Ishikawa (cell line): ENCODE measurements around the gene STK39.

Experiments used
- CEBPB ChIP-seq: IDR thresholded peaks from 2 replicates; pipeline ENCODE4 v1.6.1; 2012
- CREB1 ChIP-seq: IDR thresholded peaks from 2 replicates; pipeline ENCODE4 v1.6.1; 2012; ENCODE audit warnings: low read depth
- EGR1 ChIP-seq: IDR thresholded peaks from 2 replicates; pipeline ENCODE4 v1.6.1; 2012
- EP300 ChIP-seq: IDR thresholded peaks from 2 replicates; pipeline ENCODE4 v1.6.1; 2012; ENCODE audit warnings: borderline replicate concordance
- FOXM1 ChIP-seq: IDR thresholded peaks from 2 replicates; pipeline ENCODE4 v1.6.1; 2012; ENCODE audit warnings: low read depth, borderline replicate concordance
- NFIC ChIP-seq: IDR thresholded peaks from 2 replicates; pipeline ENCODE4 v1.6.1; 2012
- RAD21 ChIP-seq: IDR thresholded peaks from 2 replicates; pipeline ENCODE4 v1.6.1; 2012; ENCODE audit warnings: low read depth
- TAF1 ChIP-seq: IDR thresholded peaks from 2 replicates; pipeline ENCODE4 v1.6.1; 2012; ENCODE audit warnings: low read depth, mild to moderate bottlenecking
- TCF12 ChIP-seq: IDR thresholded peaks from 2 replicates; pipeline ENCODE4 v1.6.1; 2012; ENCODE audit warnings: low read depth
- TEAD4 ChIP-seq: IDR thresholded peaks from 2 replicates; pipeline ENCODE4 v1.6.1; 2012
- YY1 ChIP-seq: IDR thresholded peaks from 2 replicates; pipeline ENCODE4 v1.6.1; 2012; ENCODE audit warnings: low read depth
- ZBTB7A ChIP-seq: IDR thresholded peaks from 2 replicates; pipeline ENCODE4 v1.6.1; 2012; ENCODE audit warnings: low read depth
- TF ChIP-seq, protein P1 (sequence below): IDR thresholded peaks from 2 replicates; pipeline ENCODE4 v1.6.1; 2012
- TF ChIP-seq, protein P2 (sequence below): IDR thresholded peaks from 2 replicates; pipeline ENCODE4 v1.6.1; 2012
- TF ChIP-seq, protein P3 (sequence below): IDR thresholded peaks from 2 replicates; pipeline ENCODE4 v1.6.1; 2012; ENCODE audit warnings: low read depth, mild to moderate bottlenecking

The STK39 gene

DNA sequence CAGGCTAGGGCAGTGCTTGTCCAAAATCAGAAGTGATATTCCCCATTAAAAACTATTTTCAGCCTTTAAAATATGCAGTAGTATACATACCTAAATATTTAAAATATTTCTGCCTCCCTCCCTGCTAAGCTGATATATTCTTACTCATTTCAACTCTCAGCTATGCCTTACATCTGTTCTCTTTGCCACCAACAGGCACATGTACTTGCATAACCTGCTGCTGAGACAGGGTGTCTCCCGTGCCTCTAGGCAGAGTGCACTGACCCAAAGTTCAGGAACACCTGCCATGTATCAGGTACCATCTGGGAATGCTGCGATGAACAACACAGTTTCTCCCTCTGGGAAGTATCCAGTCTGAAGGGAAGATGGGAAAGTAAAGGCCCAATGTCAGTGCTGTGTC lies 91.7 kb downstream of the STK39 start:
- TF ChIP-seq RAD21 = no peak
- TF ChIP-seq NFIC = no peak
- TF ChIP-seq, protein P1, sequence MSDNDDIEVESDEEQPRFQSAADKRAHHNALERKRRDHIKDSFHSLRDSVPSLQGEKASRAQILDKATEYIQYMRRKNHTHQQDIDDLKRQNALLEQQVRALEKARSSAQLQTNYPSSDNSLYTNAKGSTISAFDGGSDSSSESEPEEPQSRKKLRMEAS = no peak
- TF ChIP-seq TAF1 = no peak
- no peak for TF ChIP-seq EGR1
- TF ChIP-seq, protein P2, sequence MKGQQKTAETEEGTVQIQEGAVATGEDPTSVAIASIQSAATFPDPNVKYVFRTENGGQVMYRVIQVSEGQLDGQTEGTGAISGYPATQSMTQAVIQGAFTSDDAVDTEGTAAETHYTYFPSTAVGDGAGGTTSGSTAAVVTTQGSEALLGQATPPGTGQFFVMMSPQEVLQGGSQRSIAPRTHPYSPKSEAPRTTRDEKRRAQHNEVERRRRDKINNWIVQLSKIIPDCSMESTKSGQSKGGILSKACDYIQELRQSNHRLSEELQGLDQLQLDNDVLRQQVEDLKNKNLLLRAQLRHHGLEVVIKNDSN = no peak
- no peak for TF ChIP-seq YY1
- no peak for TF ChIP-seq EP300

DNA sequence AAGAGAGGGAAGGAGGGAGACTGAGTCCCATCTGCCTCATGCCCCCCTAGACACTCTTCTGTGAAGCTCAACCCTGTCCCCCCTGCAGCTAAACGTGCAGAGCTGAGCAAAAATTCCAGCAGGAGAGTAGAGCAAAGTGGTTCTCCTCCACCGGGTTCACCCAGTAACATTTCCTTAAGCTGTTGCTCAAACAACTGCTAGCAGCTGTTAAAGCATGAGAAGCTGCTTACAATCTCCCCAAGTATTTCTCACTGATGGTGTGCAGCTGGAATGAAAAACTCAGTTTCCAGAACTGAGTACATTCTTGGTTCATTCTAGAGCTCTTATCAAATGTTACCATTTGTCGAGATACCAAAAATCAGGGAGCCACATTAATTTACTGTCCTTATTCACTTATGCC lies 92.3 kb downstream of the STK39 start:
- TF ChIP-seq FOXM1 = no peak
- TF ChIP-seq RAD21 = no peak
- TF ChIP-seq, protein P1 = no peak
- no peak for TF ChIP-seq YY1
- no peak for TF ChIP-seq CEBPB
- TF ChIP-seq ZBTB7A = no peak
- TF ChIP-seq EP300 = no peak
- no peak for TF ChIP-seq EGR1
- TF ChIP-seq, protein P2 = no peak
- no peak for TF ChIP-seq NFIC
- no peak for TF ChIP-seq TAF1
- TF ChIP-seq CREB1 = no peak

DNA sequence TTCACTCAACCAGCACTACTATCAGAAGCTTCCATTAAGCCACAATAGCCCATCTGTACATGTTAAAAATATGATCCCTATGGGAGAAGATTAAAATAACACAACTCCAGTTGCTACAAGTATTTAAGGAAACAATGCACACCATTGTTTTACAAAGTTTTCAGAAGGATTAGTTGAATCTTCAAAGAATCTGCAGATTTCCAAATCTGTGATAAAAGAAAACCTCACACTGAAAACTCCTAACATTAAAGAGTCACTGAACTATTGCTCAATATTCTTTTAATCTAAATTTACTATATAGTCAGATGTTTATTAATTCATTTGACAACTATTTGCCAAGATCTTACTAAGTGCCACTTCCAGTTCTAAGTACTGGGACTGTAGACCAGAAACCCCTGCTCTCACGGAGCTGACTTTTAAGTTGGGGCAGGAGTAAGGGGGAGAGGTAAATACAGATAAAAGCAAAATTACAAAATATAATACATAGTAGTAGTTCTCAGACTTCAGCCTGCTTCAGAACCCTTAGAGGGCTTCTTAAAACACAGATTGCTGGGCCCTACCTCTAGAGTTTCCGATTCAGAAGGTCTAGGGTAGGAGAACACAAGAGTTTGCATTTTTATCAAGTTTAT lies 94.4 kb downstream of the STK39 start:
- TF ChIP-seq CREB1 (no peak), TCF12 (no peak), EGR1 (no peak), FOXM1 (no peak)

DNA sequence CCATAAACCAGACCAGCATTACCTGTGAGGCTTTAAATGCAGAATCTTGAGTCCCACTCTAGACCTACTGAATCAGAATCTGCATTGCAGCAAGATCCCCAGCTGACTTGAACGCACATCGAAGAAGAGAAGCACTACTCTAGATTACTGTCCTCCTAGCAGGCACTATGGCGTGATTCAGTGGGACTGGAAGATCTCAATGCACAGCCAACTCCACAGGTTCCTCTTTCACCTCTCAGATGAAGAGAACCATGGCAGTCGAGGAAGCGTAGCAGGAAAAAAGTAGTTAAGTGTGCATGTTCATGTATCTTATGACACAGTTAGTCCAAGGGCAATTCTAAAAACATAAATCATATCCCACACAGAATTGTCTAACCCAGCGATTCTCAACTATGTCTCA lies 97.4 kb downstream of the STK39 start:
- TF ChIP-seq RAD21 = no peak
- no peak for TF ChIP-seq FOXM1
- TF ChIP-seq EGR1 = no peak
- no peak for TF ChIP-seq TCF12
- TF ChIP-seq EP300 = no peak
- TF ChIP-seq, protein P2 = no peak
- TF ChIP-seq YY1 = no peak
- no peak for TF ChIP-seq CREB1
- TF ChIP-seq, protein P3, sequence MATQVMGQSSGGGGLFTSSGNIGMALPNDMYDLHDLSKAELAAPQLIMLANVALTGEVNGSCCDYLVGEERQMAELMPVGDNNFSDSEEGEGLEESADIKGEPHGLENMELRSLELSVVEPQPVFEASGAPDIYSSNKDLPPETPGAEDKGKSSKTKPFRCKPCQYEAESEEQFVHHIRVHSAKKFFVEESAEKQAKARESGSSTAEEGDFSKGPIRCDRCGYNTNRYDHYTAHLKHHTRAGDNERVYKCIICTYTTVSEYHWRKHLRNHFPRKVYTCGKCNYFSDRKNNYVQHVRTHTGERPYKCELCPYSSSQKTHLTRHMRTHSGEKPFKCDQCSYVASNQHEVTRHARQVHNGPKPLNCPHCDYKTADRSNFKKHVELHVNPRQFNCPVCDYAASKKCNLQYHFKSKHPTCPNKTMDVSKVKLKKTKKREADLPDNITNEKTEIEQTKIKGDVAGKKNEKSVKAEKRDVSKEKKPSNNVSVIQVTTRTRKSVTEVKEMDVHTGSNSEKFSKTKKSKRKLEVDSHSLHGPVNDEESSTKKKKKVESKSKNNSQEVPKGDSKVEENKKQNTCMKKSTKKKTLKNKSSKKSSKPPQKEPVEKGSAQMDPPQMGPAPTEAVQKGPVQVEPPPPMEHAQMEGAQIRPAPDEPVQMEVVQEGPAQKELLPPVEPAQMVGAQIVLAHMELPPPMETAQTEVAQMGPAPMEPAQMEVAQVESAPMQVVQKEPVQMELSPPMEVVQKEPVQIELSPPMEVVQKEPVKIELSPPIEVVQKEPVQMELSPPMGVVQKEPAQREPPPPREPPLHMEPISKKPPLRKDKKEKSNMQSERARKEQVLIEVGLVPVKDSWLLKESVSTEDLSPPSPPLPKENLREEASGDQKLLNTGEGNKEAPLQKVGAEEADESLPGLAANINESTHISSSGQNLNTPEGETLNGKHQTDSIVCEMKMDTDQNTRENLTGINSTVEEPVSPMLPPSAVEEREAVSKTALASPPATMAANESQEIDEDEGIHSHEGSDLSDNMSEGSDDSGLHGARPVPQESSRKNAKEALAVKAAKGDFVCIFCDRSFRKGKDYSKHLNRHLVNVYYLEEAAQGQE = no peak
- no peak for TF ChIP-seq CEBPB
- no peak for TF ChIP-seq TAF1
- TF ChIP-seq ZBTB7A = no peak

DNA sequence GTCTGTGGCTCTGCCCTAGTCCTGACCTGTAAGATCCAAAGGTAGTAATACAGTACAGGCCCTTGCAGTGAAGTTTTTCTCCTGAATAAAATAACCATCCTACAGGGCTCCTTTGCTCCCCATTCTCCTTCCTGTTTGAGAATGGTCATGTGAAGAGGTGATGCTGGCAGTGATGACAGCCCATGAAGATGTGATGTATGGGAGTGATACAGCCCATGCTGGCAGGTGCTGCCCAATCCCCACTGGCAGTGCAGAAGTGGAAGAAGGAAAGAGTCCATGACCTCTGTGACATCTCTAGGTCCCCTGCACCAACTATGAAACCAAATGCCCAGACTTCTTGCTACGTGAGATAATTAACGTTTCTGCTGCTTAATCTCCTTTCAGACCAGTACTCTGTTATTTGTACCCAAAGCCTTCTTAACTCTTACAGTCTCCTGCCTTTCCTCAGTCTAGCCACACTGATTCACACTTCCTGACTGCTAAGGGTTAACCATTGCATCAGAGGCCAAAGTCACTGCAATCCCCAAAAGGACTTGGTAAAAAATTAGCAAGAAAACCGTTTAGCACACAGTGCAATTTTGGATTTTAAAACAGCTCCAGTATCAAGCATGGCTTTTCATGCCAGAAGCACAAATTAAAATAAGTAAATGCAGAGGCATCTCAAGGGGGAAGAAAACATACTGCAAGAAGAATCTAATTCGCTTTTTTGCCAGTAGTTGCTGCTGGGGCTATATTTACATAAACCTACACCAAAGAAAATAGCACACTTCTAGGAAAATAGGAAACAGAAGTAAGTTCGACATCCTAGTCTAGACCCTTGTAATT lies 98.0 kb downstream of the STK39 start:
- TF ChIP-seq NFIC (no peak), TEAD4 (no peak), EGR1 (no peak), CREB1 (no peak), EP300 (no peak), TCF12 (no peak), ZBTB7A (no peak), TAF1 (no peak), YY1 (no peak), CEBPB (no peak)
- TF ChIP-seq, protein P1 = no peak
- TF ChIP-seq, protein P2 = no peak
- TF ChIP-seq, protein P3 = no peak
